T-cell (primary cell): Measurements from ENCODE around the gene TAB2. TPM values are rescaled to one million over a fixed set of nuclear protein-coding genes. Genes with fewer than 3 reads are reported as not detected.

Experiments
- ATAC-seq, 4 experiments: fragments of 200-7000 bp in 3 of 4; fragments of 150-1000 bp in 1 of 4; cut with Tn5 transposase; replicated peaks in 1 of 4; 1 replicate in 3 of 4; 2 replicates in 1 of 4; pipeline ENCODE4 v1.10.0; 2021; ENCODE audit warnings: moderate library complexity in 3 of 4, mild to moderate bottlenecking in 2 of 4, moderate number of reproducible peaks in 1 of 4
- CTCF ChIA-PET, 2 donors: fragments of 300-600 bp; sonication (Branson Sonifier 250); formaldehyde crosslinking; loops; one replicate each; lab custom pipeline; 2022; ENCODE audit warnings: antibody characterized with exemption in 2 of 2; lab: Charles Lee
- POLR2A ChIA-PET, 2 donors: fragments of 300-600 bp; sonication (Branson Sonifier 250); formaldehyde crosslinking; loops; one replicate each; lab custom pipeline; 2022; ENCODE audit warnings: antibody characterized with exemption in 2 of 2; lab: Charles Lee
- DNase-seq, 35 experiments: peaks; one replicate each; pipeline versions ENCODE4 v3.0.0 to v3.0.0-alpha.2; 2013 to 2023
- H3K27ac ChIP-seq: one replicate; pipeline ENCODE4 v1.5.1; 2013; ENCODE audit warnings: low read length
- H3K27me3 ChIP-seq, 2 experiments: replicated peaks in 1 of 2; 1 replicate in 1 of 2; 2 replicates in 1 of 2; pipeline versions ENCODE4 v1.6.1 to v1.7.0; 2013; ENCODE audit warnings: low read length in 1 of 2, mixed read lengths in 1 of 2; ENCODE audit not compliant: control insufficient read depth in 2 of 2, insufficient read depth in 2 of 2; ENCODE audit errors: extremely low read depth in 1 of 2
- H3K36me3 ChIP-seq, 2 donors: 1 replicate in 1 of 2; 2 replicates in 1 of 2; pipeline versions ENCODE4 v1.6.1 to v1.7.0; 2013; ENCODE audit warnings: low read length in 1 of 2; ENCODE audit not compliant: control insufficient read depth in 2 of 2, insufficient read depth in 1 of 2; ENCODE audit errors: extremely low read depth in 1 of 2
- H3K4me1 ChIP-seq, 2 experiments: 1 replicate in 1 of 2; 2 replicates in 1 of 2; pipeline versions ENCODE4 v1.6.1 to v1.7.0; 2013; ENCODE audit warnings: low read length in 2 of 2, mixed read lengths in 1 of 2; ENCODE audit not compliant: insufficient read depth in 2 of 2, control insufficient read depth in 1 of 2; ENCODE audit errors: extremely low read depth in 1 of 2
- H3K4me3 ChIP-seq, 2 donors: 1 replicate in 1 of 2; 2 replicates in 1 of 2; pipeline versions ENCODE4 v1.5.1 to v1.7.0; 2013; ENCODE audit warnings: mild to moderate bottlenecking in 2 of 2, low read length in 1 of 2, moderate library complexity in 1 of 2; ENCODE audit not compliant: control insufficient read depth in 1 of 2; ENCODE audit errors: extremely low read depth in 1 of 2
- H3K9me3 ChIP-seq: 2 replicates; pipeline ENCODE4 v1.7.0; 2013
- H3K27ac Mint-ChIP-seq, 2 donors: one replicate each; pipeline ENCODE4 v1.8.0; 2020 to 2021; ENCODE audit warnings: mild to moderate bottlenecking in 2 of 2, mixed read lengths in 2 of 2
- H3K27me3 Mint-ChIP-seq, 2 donors: one replicate each; pipeline ENCODE4 v1.8.0; 2021 to 2022; ENCODE audit warnings: mixed read lengths in 2 of 2
- H3K36me3 Mint-ChIP-seq: one replicate; pipeline ENCODE4 v1.8.0; 2021; ENCODE audit warnings: mixed read lengths
- H3K4me1 Mint-ChIP-seq, 3 donors: one replicate each; pipeline ENCODE4 v1.8.0; 2020 to 2022; ENCODE audit warnings: mixed read lengths in 3 of 3, mild to moderate bottlenecking in 1 of 3
- H3K4me3 Mint-ChIP-seq, 3 donors: one replicate each; pipeline ENCODE4 v1.8.0; 2020 to 2022; ENCODE audit warnings: mild to moderate bottlenecking in 3 of 3, mixed read lengths in 3 of 3, moderate library complexity in 3 of 3
- H3K9me3 Mint-ChIP-seq, 3 donors: one replicate each; pipeline ENCODE4 v1.8.0; 2020 to 2022; ENCODE audit warnings: mixed read lengths in 3 of 3
- WGBS: methylation state at CpG from one replicate; pipeline ENCODE4 v1.1.5; 2013; ENCODE audit warnings: missing lambda C conversion rate; ENCODE audit not compliant: insufficient coverage; 5-methylcytosine and 5-hydroxymethylcytosine counted together
- total RNA-seq, 35 experiments: library from RNA in 6 of 35; stranded (reverse) in 6 of 35; fragments of 120-200 nt in 1 of 35; gene quantifications; one replicate each; pipeline versions ENCODE4 v1.2.1 to v1.2.4 and lab custom pipeline; 2013 to 2026

TAB2 gene
- total RNA-seq, 5 donors from 2014 or later (not counting 1 experiment from before 2014, with no cell fraction given) = 128 to 160 (median 146) TPM

- no peak for DNase-seq
- Histone ChIP-seq H3K4me3 (no peak overlapping the region), H3K4me1 (peaks cover 27 to 44% of the 10 kb centered on the region in 2 experiments), H3K27ac (no peak overlapping the region), H3K36me3 (no peaks in the 10 kb centered on the region), H3K9me3 (no peaks in the 10 kb centered on the region), H3K27me3 (no peaks in the 10 kb centered on the region)
- CTCF ChIA-PET = interaction anchor here in 1 of 2 donors (1.1 kb wide), 1 partner anchor 11 kb away, joined by 3 read pairs; no protein-coding TSS in a partner anchor
- POLR2A ChIA-PET = interaction anchor here in 1 of 2 donors (0.6 kb wide), 1 partner anchor 10 kb away, joined by 4 read pairs; no protein-coding TSS in a partner anchor
- Mint-ChIP-seq H3K27me3 (no peaks in the 10 kb centered on the region), H3K9me3 (no peaks in the 10 kb centered on the region), H3K4me1 (peaks cover 85 to 89% (median 86%) of the 10 kb centered on the region in 3 donors), H3K36me3 (peaks cover 9% of the 10 kb centered on the region), H3K27ac (peak overlapping the region; percentile 25 to 66), H3K4me3 (peak overlapping the region; percentile 40 to 63 (median 44))
- peak in 1 of 4 experiments; percentile 50 for ATAC-seq
- WGBS = 67% methylated on average over 1 of the region's 4 CpGs
Observed at GRCh38 chr6:149335924-149336608, 18.6 kb downstream of the TAB2 start.

- Mint-ChIP-seq H3K9me3 (no peaks in the 10 kb centered on the region), H3K4me3 (peak overlapping the region; percentile 2 to 63 (median 35)), H3K27me3 (no peaks in the 10 kb centered on the region), H3K27ac (peak overlapping the region; percentile 25 to 66), H3K4me1 (peaks cover 85 to 88% (median 86%) of the 10 kb centered on the region in 3 donors), H3K36me3 (peaks cover 9% of the 10 kb centered on the region)
- no peaks in the 10 kb centered on the region for H3K27me3 ChIP-seq
- peaks cover 27 to 47% of the 10 kb centered on the region in 2 experiments for H3K4me1 ChIP-seq
- ChIA-PET POLR2A (interaction anchor here in 1 of 2 donors (0.6 kb wide), 1 partner anchor 10 kb away, joined by 4 read pairs; no protein-coding TSS in a partner anchor), CTCF (interaction anchor here (0.6 to 2.2 kb wide), 2 partner anchors 15 to 74 kb away, joined by 6 to 8 read pairs; no protein-coding TSS in a partner anchor)
- H3K9me3 ChIP-seq = no peaks in the 10 kb centered on the region
- DNase-seq (no peak), ATAC-seq (no peak)
- H3K36me3 ChIP-seq = no peaks in the 10 kb centered on the region
- H3K4me3 ChIP-seq = no peak overlapping the region
- H3K27ac ChIP-seq = no peak overlapping the region
Observed at GRCh38 chr6:149336609-149336928, 19.1 kb downstream of the TAB2 start.

GRCh38 chr6:149337320-149337719 lies 19.8 kb downstream of the TAB2 start:
- peaks cover 27 to 49% of the 10 kb centered on the region in 2 experiments for H3K4me1 ChIP-seq

GRCh38 chr6:149340200-149340599 lies 22.7 kb downstream of the TAB2 start:
- Mint-ChIP-seq H3K9me3 (no peaks in the 10 kb centered on the region), H3K4me1 (peaks cover 83 to 89% (median 87%) of the 10 kb centered on the region in 3 donors), H3K27ac (peak overlapping the region in 1 of 2 donors; percentile 11), H3K27me3 (no peaks in the 10 kb centered on the region), H3K4me3 (peak overlapping the region in 1 of 3 donors; percentile 22), H3K36me3 (peaks cover 19% of the 10 kb centered on the region)
- POLR2A ChIA-PET = no interaction called here
- H3K27me3 ChIP-seq = no peaks in the 10 kb centered on the region
- ATAC-seq = no peak
- CTCF ChIA-PET = no interaction called here
- no CpG with 5 or more reads among the region's 4 CpGs for WGBS
- no peaks in the 10 kb centered on the region for H3K9me3 ChIP-seq
- H3K4me1 ChIP-seq = peaks cover 23 to 50% of the 10 kb centered on the region in 2 experiments
- H3K36me3 ChIP-seq = peaks cover 0 to 6% of the 10 kb centered on the region in 2 donors
- no peak for DNase-seq
- H3K4me3 ChIP-seq = no peak overlapping the region
- no peak overlapping the region for H3K27ac ChIP-seq

More at GRCh38 chr6:149337320-149337719, 19.8 kb downstream of the TAB2 start:
- no CpG with 5 or more reads among the region's 1 CpG for WGBS
- ChIA-PET CTCF (interaction anchor here (0.6 to 2.2 kb wide), 3 partner anchors 15 to 269 kb away, joined by 3 to 8 read pairs (median 6); no protein-coding TSS in a partner anchor), POLR2A (interaction anchor here in 1 of 2 donors (0.6 kb wide), 2 partner anchors 36 to 262 kb away, joined by 3 read pairs; no protein-coding TSS in a partner anchor)
- ATAC-seq (no peak), DNase-seq (no peak)
- Mint-ChIP-seq H3K27ac (peak overlapping the region; percentile 30 to 67), H3K4me3 (peak overlapping the region in 1 of 3 donors; percentile 38), H3K27me3 (no peaks in the 10 kb centered on the region), H3K9me3 (no peaks in the 10 kb centered on the region), H3K4me1 (peaks cover 85 to 88% (median 86%) of the 10 kb centered on the region in 3 donors), H3K36me3 (peaks cover 9% of the 10 kb centered on the region)
- no peak overlapping the region for H3K4me3 ChIP-seq
- peaks cover 0 to under 1% of the 10 kb centered on the region in 2 donors for H3K36me3 ChIP-seq
- no peaks in the 10 kb centered on the region for H3K27me3 ChIP-seq
- no peak overlapping the region for H3K27ac ChIP-seq
- no peaks in the 10 kb centered on the region for H3K9me3 ChIP-seq

- no peak for ATAC-seq
- Histone ChIP-seq H3K9me3 (no peaks in the 10 kb centered on the region), H3K27me3 (no peaks in the 10 kb centered on the region), H3K4me1 (peaks cover 14 to 38% of the 10 kb centered on the region in 2 experiments), H3K36me3 (peaks cover 0 to 6% of the 10 kb centered on the region in 2 donors), H3K4me3 (no peak overlapping the region), H3K27ac (no peak overlapping the region)
- POLR2A ChIA-PET = interaction anchor here (0.7 kb wide), 4 partner anchors 9 to 195 kb away, joined by 3 to 4 read pairs (median 4); no protein-coding TSS in a partner anchor
- H3K9me3 Mint-ChIP-seq = no peaks in the 10 kb centered on the region
- CTCF ChIA-PET = interaction anchor here (0.7 kb wide), 3 partner anchors 58 to 263 kb away, joined by 3 to 5 read pairs (median 3); no protein-coding TSS in a partner anchor
- H3K4me1 Mint-ChIP-seq = peaks cover 82 to 83% (median 82%) of the 10 kb centered on the region in 3 donors
- WGBS = 50% methylated on average over 1 of the region's 1 CpG
- H3K27me3 Mint-ChIP-seq = no peaks in the 10 kb centered on the region
- DNase-seq = no peak
- H3K36me3 Mint-ChIP-seq = peaks cover 26% of the 10 kb centered on the region
- H3K4me3 Mint-ChIP-seq = peak overlapping the region in 1 of 3 donors; percentile 26
- H3K27ac Mint-ChIP-seq = peak overlapping the region; percentile 80 to 85
Observed at GRCh38 chr6:149342525-149342924, 25.0 kb downstream of the TAB2 start.

- Histone ChIP-seq H3K9me3 (no peaks in the 10 kb centered on the region), H3K36me3 (peaks cover 0 to 6% of the 10 kb centered on the region in 2 donors), H3K4me3 (no peak overlapping the region), H3K4me1 (peaks cover 14 to 36% of the 10 kb centered on the region in 2 experiments), H3K27me3 (no peaks in the 10 kb centered on the region), H3K27ac (no peak overlapping the region)
- Mint-ChIP-seq H3K4me1 (peaks cover 79 to 80% (median 80%) of the 10 kb centered on the region in 3 donors), H3K36me3 (peaks cover 28% of the 10 kb centered on the region), H3K9me3 (no peaks in the 10 kb centered on the region), H3K4me3 (no peak overlapping the region), H3K27ac (peak overlapping the region; percentile 21 to 72), H3K27me3 (no peaks in the 10 kb centered on the region)
- ChIA-PET POLR2A (interaction anchor here (0.6 to 0.8 kb wide), 4 partner anchors 8 to 329 kb away, joined by 3 read pairs; no protein-coding TSS in a partner anchor), CTCF (interaction anchor here (0.7 to 1.1 kb wide), 2 partner anchors 16 to 264 kb away, joined by 3 to 5 read pairs; no protein-coding TSS in a partner anchor)
- DNase-seq (no peak), ATAC-seq (no peak)
- WGBS = no CpG with 5 or more reads among the region's 1 CpG
Observed at GRCh38 chr6:149343501-149343900, 26.0 kb downstream of the TAB2 start.
